ENCODE data around the gene ZGRF1.
"Not testable (repeated sequence)": the region's sequence is repeated elsewhere in the genome, so short reads cannot be mapped to it uniquely, and the experiment has no call there.

ZGRF1 gene

GRCh38 chr4:112673076-112673475, 36.4 kb upstream of the ZGRF1 start:
- H3K4me3 ChIP-seq (ENCODE audit: low read depth, low read length) = no peak overlapping the region
- TF ChIP-seq CTCF (IDR thresholded peaks at IDR 0.05; ENCODE audit: insufficient read depth, low read depth, low read length, missing control alignments) = no peak
- no peak for DNase-seq (ENCODE audit: low read depth)

- no peak for TF ChIP-seq CTCF (IDR thresholded peaks at IDR 0.05; ENCODE audit: insufficient read depth, low read depth, low read length, missing control alignments)
- H3K4me3 ChIP-seq (ENCODE audit: low read depth, low read length) = no peak overlapping the region
- no peak for DNase-seq (ENCODE audit: low read depth)
Observed at GRCh38 chr4:112668131-112668530, 31.4 kb upstream of the ZGRF1 start.

- no peak for TF ChIP-seq CTCF (IDR thresholded peaks at IDR 0.05; ENCODE audit: insufficient read depth, low read depth, low read length, missing control alignments)
- DNase-seq (ENCODE audit: low read depth) = no peak
- H3K4me3 ChIP-seq (ENCODE audit: low read depth, low read length) = no peak overlapping the region
Observed at GRCh38 chr4:112664611-112665010, 27.9 kb upstream of the ZGRF1 start.

- DNase-seq (ENCODE audit: low read depth); H3K4me3 ChIP-seq (ENCODE audit: low read depth, low read length): not testable (repeated sequence)
Observed at GRCh38 chr4:112656115-112656514, 19.4 kb upstream of the ZGRF1 start.

GRCh38 chr4:112655270-112655669, 18.6 kb upstream of the ZGRF1 start:
- TF ChIP-seq CTCF (IDR thresholded peaks at IDR 0.05; ENCODE audit: insufficient read depth, low read depth, low read length, missing control alignments) = no peak
- DNase-seq (ENCODE audit: low read depth) = no peak
- no peak overlapping the region for H3K4me3 ChIP-seq (ENCODE audit: low read depth, low read length)

GRCh38 chr4:112652216-112652615, 15.5 kb upstream of the ZGRF1 start:
- no peak overlapping the region for H3K4me3 ChIP-seq (ENCODE audit: low read depth, low read length)
- DNase-seq (ENCODE audit: low read depth) = no peak
- TF ChIP-seq CTCF (IDR thresholded peaks at IDR 0.05; ENCODE audit: insufficient read depth, low read depth, low read length, missing control alignments) = no peak

- no peak for DNase-seq (ENCODE audit: low read depth)
- no peak for TF ChIP-seq CTCF (IDR thresholded peaks at IDR 0.05; ENCODE audit: insufficient read depth, low read depth, low read length, missing control alignments)
- no peak overlapping the region for H3K4me3 ChIP-seq (ENCODE audit: low read depth, low read length)
Observed at GRCh38 chr4:112651641-112652040, 14.9 kb upstream of the ZGRF1 start.

GRCh38 chr4:112650332-112650731, 13.6 kb upstream of the ZGRF1 start:
- TF ChIP-seq CTCF (IDR thresholded peaks at IDR 0.05; ENCODE audit: insufficient read depth, low read depth, low read length, missing control alignments) = no peak
- no peak overlapping the region for H3K4me3 ChIP-seq (ENCODE audit: low read depth, low read length)
- DNase-seq (ENCODE audit: low read depth) = no peak
